Fibroblast of villous mesenchyme (primary cell): Measurements from ENCODE around the gene UBE3C. TPM values are rescaled to one million over a fixed set of nuclear protein-coding genes. Genes with fewer than 3 reads are reported as not detected.

Experiments
- DNase-seq: peaks from one replicate; pipeline ENCODE4 v3.0.0-alpha.2; 2010; ENCODE audit warnings: low read depth
- H3K4me3 ChIP-seq: 2 replicates; pipeline ENCODE4 v1.5.1; 2011; ENCODE audit warnings: low read depth, mild to moderate bottlenecking, low read length
- total RNA-seq: library from RNA; depleted of rRNA; stranded (reverse); fragments of >200 nt; gene quantifications from 2 replicates; pipeline ENCODE4 v1.2.3, GENCODE V29; 2012
- TF ChIP-seq, protein P1 (sequence below): IDR thresholded peaks from 2 replicates; pipeline ENCODE4 v1.5.1; 2012; ENCODE audit warnings: low read depth, mild to moderate bottlenecking, low read length; ENCODE audit not compliant: insufficient read depth

UBE3C gene
- total RNA-seq, 1 donor = 150 TPM

DNA sequence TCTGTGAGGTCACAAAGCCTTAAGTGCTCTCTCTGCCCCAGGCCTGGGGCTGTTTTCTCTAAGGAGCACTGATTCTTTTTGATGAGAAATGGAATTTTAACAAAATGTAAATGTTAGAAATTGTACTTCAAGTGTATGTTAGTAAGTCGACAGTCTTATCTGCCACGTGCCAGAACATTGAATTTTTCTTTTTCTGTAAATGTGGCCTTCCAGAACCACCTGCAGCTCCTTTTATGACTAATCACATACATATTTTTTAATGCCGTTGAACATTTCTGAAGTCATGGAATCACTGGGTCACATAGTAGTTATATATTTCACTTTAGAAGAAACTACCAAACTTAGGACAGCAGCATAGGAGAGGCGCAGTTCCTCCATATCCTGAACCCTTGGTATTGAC is 38.0 kb downstream of the UBE3C start:
- no peak for DNase-seq
- H3K4me3 ChIP-seq = no peak overlapping the region

DNA sequence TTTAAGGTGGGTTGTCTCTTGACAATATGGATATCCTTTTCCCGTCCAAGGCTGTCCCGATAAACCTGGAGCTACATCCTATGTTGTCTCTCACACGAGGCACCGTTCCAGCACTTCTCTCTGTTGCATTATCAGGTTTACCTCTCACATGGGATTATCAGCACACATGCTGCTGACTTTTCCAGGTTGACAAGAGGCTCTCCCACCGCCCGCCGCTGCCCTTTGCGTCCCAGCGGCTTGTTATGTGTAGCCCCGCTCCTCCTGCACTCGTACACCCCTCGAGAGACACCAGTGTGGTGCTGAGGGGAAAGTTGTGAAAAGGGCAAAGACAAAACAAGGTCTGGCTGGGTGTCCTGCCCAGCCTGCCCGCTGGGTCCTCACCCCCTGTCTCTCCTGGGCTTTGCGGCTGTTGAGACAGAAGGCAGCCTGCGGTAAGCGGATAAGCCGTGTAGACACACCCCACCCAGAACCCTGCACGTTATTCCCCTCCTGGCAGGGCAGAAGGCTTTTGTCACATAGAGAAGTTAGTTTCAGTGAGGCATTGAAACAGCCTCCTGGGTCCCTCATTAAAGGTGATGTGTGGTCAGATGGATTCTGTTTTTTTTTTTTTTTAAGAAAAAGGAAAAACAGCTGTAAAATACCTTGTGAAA is 38.7 kb downstream of the UBE3C start:
- TF ChIP-seq, protein P1, sequence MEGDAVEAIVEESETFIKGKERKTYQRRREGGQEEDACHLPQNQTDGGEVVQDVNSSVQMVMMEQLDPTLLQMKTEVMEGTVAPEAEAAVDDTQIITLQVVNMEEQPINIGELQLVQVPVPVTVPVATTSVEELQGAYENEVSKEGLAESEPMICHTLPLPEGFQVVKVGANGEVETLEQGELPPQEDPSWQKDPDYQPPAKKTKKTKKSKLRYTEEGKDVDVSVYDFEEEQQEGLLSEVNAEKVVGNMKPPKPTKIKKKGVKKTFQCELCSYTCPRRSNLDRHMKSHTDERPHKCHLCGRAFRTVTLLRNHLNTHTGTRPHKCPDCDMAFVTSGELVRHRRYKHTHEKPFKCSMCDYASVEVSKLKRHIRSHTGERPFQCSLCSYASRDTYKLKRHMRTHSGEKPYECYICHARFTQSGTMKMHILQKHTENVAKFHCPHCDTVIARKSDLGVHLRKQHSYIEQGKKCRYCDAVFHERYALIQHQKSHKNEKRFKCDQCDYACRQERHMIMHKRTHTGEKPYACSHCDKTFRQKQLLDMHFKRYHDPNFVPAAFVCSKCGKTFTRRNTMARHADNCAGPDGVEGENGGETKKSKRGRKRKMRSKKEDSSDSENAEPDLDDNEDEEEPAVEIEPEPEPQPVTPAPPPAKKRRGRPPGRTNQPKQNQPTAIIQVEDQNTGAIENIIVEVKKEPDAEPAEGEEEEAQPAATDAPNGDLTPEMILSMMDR = no peak
- H3K4me3 ChIP-seq = no peak overlapping the region
- no peak for DNase-seq

More for the DNA sequence above, 38.0 kb downstream of the UBE3C start:
- TF ChIP-seq, protein P1 = no peak

DNA sequence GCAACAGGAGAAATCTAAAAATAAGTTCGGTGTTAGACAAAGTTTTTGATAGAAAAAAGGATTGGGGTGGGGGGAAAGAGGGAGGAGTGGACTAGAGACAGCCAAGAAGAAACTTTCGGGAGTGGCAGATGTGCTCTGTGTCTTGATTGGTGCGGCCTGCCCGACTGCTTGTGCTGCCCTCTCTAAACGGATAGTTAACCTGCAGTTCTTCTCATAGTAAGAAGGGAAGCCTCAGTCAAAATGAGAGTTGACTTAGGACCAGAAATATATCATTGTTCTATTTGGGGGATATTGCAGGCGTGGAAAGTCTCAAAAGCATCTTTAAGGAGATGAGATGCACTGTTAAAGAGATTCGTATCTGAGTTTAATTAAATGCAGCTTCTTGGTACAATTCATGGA is 39.3 kb downstream of the UBE3C start:
- H3K4me3 ChIP-seq = no peak overlapping the region
- DNase-seq = no peak
- TF ChIP-seq, protein P1 = no peak

DNA sequence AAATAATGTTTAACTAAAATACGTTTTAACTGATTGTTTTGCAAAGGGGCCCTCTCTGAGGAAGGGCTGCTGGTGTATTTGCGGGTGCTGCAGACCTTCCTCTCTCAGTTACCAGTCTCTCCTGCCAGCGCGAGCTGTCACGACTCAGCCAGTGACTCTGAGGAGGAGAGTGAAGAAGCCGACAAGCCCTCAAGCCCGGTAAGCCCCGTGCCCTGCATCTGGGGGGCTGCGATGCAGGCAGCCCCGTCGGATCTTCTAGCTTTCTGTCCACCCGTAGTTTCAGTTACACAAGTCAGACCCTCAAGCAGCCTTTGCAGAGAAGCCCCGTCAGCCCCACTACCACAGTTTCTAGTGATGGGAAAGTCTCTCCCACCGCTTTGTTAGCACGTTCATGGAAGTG is 45.1 kb downstream of the UBE3C start:
- DNase-seq = no peak
- TF ChIP-seq, protein P1 = no peak
- no peak overlapping the region for H3K4me3 ChIP-seq

DNA sequence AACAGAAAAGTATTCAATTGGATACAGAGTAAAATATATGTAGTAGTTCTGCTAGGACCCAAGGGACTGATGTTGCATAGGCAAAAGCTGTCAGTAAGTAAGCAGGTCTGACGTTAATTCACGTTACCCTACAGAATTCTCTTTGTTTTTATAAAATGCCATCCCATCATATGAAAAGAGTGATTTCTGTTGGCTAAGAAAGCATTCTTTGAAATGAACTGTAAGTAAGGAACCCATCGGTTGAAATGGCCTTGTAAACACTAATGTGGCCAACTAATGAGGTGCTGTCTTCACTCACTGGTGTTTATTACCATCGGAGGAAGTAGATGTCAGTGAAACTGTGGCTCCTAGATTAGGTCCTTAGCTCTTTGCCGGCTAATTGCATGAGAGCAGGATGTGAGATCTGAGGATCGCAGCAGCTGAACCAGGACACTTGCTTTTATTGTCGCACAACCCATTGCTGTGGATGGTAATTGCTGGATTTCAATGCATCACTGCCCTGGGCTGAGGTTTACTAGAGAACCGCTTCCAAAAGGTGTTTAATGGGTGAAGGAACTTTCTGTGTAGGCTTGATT is 49.5 kb downstream of the UBE3C start:
- H3K4me3 ChIP-seq = no peak overlapping the region
- TF ChIP-seq, protein P1 = no peak
- no peak for DNase-seq

DNA sequence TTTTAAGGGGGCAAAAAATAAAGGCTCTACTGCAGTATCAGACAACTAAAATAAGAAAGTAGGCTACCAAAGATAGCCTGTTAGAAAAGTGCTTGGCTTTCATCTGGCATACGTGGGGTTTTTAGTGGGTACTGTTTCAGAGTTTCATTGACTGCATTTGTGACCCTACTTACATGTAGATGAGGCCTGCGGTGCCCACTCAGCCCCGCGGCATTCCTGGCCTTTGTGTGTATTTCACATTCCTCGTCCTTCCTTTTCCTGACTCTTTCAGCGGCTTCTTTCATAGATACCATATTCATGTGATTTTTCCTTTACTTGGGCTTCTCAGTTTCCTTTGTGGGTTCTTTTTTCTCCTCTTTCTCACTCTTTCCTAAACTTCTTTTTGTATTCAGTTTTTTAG is 50.7 kb downstream of the UBE3C start:
- TF ChIP-seq, protein P1 = no peak
- no peak for DNase-seq
- H3K4me3 ChIP-seq = no peak overlapping the region

DNA sequence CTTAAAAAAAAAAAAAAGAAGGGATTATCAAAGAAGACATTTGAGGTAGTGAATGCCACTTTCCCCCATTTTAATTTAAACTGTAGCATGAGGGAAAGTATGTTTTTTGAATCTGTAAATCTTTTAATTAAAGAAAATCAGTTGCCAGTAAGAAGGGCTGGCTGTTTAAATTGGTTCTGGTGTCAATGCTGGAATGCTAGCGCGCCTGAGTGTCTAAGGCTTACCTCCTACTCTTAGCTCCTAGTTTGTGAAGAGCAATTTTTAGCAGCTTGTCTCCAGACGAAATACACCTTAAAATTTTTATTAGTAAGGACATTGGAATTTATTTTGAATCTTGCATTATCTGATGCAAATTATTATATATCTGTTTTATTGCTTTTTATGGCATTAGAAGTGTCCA is 54.1 kb downstream of the UBE3C start:
- DNase-seq = no peak
- no peak overlapping the region for H3K4me3 ChIP-seq
- TF ChIP-seq, protein P1 = no peak
